Transverse colon (tissue), 3 donors: ENCODE measurements around the gene PPP1CA.
A peak's percentile ranks its signal among the peaks of the same experiment; 100 is the strongest.

Experiments used
- EP300 ChIP-seq: sonication (generic); formaldehyde crosslinking; IDR thresholded peaks from one replicate; pipeline ENCODE4 v1.6.1; 2017; ENCODE audit warnings: antibody characterized with exemption, low read depth
- POLR2AphosphoS5 ChIP-seq, 3 donors: sonication (generic); formaldehyde crosslinking; IDR thresholded peaks; one replicate each; pipeline ENCODE4 v1.6.1; 2016; ENCODE audit warnings: antibody characterized with exemption in 3 of 3

DNA sequence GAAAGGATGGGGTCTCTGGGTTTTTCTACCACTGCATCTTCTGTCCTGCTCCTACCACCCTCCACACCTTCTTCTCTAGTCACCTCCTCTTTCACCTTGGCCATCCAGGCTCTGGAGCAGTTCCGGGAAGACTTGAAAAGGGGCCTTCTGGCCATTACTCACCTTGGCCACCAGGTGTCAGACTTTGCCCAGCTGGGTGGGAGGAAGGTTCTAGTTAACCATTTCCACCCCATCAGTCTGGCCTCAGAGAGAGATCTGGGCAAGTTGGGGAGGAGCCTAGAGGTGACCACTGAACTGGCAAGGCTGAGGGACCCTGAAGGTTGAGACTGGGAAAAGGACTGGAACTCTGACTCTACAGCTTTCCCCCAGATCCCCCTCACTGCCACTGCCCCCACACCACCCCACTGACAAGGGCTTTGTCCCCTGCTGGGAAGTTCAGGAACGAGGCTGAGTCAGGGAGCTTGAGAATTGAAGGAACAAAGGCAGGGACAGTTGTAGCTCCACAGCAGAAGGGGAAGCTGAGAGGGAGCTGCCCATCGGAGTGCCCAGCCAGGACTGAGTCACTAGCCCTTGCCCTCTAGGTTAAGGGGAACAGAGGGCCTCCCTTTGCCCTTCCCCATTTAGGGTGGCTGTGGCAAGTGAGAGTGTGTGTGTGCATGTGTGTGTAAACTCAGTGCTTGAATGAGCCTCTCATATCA lies 44.6 kb downstream of the PPP1CA start:
- TF ChIP-seq POLR2AphosphoS5 (IDR thresholded peaks at IDR 0.05) = peak; percentile 53 to 79 (median 74)
- no peak for TF ChIP-seq EP300
